Head of caudate nucleus (tissue), 42 donors: Measurements from ENCODE around the gene AFG1L.
A peak's percentile ranks its signal among the peaks of the same experiment; 100 is the strongest.
"Not testable (repeated sequence)": the region's sequence is repeated elsewhere in the genome, so short reads cannot be mapped to it uniquely, and the experiment has no call there.

ENCODE experiments used
- DNase-seq, 42 donors: peaks; one replicate each; pipeline versions ENCODE4 v3.0.0 to v3.0.0-alpha.2; 2020 to 2021; ENCODE audit warnings: mixed read lengths in 7 of 42
- intact Hi-C: fragments of 100-400 bp; cut with DNase I; formaldehyde crosslinking; loops from one replicate; pipeline ENCODE4 v1.15.0; 2022

Gene AFG1L

GRCh38 chr6:108383981-108384380 is 89.1 kb downstream of the AFG1L start:
- no peak for DNase-seq
- intact Hi-C loops: no loop called here

- intact Hi-C loops, DNase-seq: not testable (repeated sequence)
These were observed 94.3 kb downstream of the AFG1L start for GRCh38 chr6:108389190-108389589.

- intact Hi-C loops: no loop called here
- DNase-seq: peak in 2 of 42 donors; percentile 8
These were observed 100.4 kb downstream of the AFG1L start for GRCh38 chr6:108395297-108395696.

- no peak for DNase-seq
These were observed 108.4 kb downstream of the AFG1L start for GRCh38 chr6:108403236-108403635.

GRCh38 chr6:108406943-108407342 is 112.1 kb downstream of the AFG1L start:
- no peak for DNase-seq
- intact Hi-C loops: no loop called here

More at GRCh38 chr6:108403236-108403635, 108.4 kb downstream of the AFG1L start:
- intact Hi-C loops: no loop called here

GRCh38 chr6:108407904-108408827 is 113.3 kb downstream of the AFG1L start:
- intact Hi-C loops: no loop called here
- no peak for DNase-seq

- intact Hi-C loops: no loop called here
- no peak for DNase-seq
These were observed 114.0 kb downstream of the AFG1L start for GRCh38 chr6:108408861-108409260.

- DNase-seq, intact Hi-C loops: not testable (repeated sequence)
These were observed 121.4 kb downstream of the AFG1L start for GRCh38 chr6:108416047-108416833.

GRCh38 chr6:108417027-108417426 is 122.2 kb downstream of the AFG1L start:
- intact Hi-C loops: no loop called here
- no peak for DNase-seq

GRCh38 chr6:108419474-108419873 is 124.6 kb downstream of the AFG1L start:
- intact Hi-C loops: no loop called here
- DNase-seq: no peak

- intact Hi-C loops: no loop called here
- DNase-seq: no peak
These were observed 125.2 kb downstream of the AFG1L start for GRCh38 chr6:108419934-108420609.

- intact Hi-C loops: no loop called here
- DNase-seq: no peak
These were observed 126.5 kb downstream of the AFG1L start for GRCh38 chr6:108421366-108421765.

- intact Hi-C loops: no loop called here
- no peak for DNase-seq
These were observed 129.3 kb downstream of the AFG1L start for GRCh38 chr6:108423982-108424705.

- intact Hi-C loops: no loop called here
- DNase-seq: no peak
These were observed 130.6 kb downstream of the AFG1L start for GRCh38 chr6:108425428-108425827.

GRCh38 chr6:108432143-108432542 is 137.3 kb downstream of the AFG1L start:
- DNase-seq: no peak
- intact Hi-C loops: no loop called here

- intact Hi-C loops: no loop called here
- DNase-seq: no peak
These were observed 137.9 kb downstream of the AFG1L start for GRCh38 chr6:108432792-108433191.

GRCh38 chr6:108434222-108434621 is 139.4 kb downstream of the AFG1L start:
- intact Hi-C loops: no loop called here
- no peak for DNase-seq

- no peak for DNase-seq
These were observed 140.5 kb downstream of the AFG1L start for GRCh38 chr6:108435391-108435790.

GRCh38 chr6:108436771-108437170 is 141.9 kb downstream of the AFG1L start:
- intact Hi-C loops: no loop called here

More at GRCh38 chr6:108435391-108435790, 140.5 kb downstream of the AFG1L start:
- intact Hi-C loops: no loop called here

More at GRCh38 chr6:108436771-108437170, 141.9 kb downstream of the AFG1L start:
- DNase-seq: no peak
